Activated CD4-positive, alpha-beta T cell treated with anti-CD3 and anti-CD28 coated beads for 36 hours (primary cell): ENCODE measurements around the gene TDRD9. TPM values are rescaled to one million over a fixed set of nuclear protein-coding genes. Genes with fewer than 3 reads are reported as not detected.
A peak's percentile ranks its signal among the peaks of the same experiment; 100 is the strongest.

Source experiments
- ATAC-seq: fragments of 200-7000 bp; cut with Tn5 transposase; one replicate; pipeline ENCODE4 v1.10.0; 2021; ENCODE audit warnings: mild to moderate bottlenecking, moderate library complexity
- CTCF ChIA-PET: fragments of 350-600 bp; sonication (Branson Sonifier 250); formaldehyde crosslinking; loops from one replicate; lab custom pipeline; 2021; ENCODE audit warnings: antibody characterized with exemption; lab: Charles Lee
- POLR2A ChIA-PET: fragments of 350-600 bp; sonication (Branson Sonifier 250); formaldehyde crosslinking; loops from one replicate; lab custom pipeline; 2021; ENCODE audit warnings: antibody characterized with exemption, inconsistent platforms; lab: Charles Lee
- DNase-seq: peaks from one replicate; pipeline ENCODE4 v3.0.0-alpha.2; 2020
- H3K27ac Mint-ChIP-seq: one replicate; pipeline ENCODE4 v1.8.0; 2021; ENCODE audit warnings: mixed read lengths
- H3K27me3 Mint-ChIP-seq: one replicate; pipeline ENCODE4 v1.8.0; 2021; ENCODE audit warnings: mixed read lengths
- H3K36me3 Mint-ChIP-seq: one replicate; pipeline ENCODE4 v1.8.0; 2021; ENCODE audit warnings: low read depth, mixed read lengths
- H3K4me1 Mint-ChIP-seq: one replicate; pipeline ENCODE4 v1.8.0; 2021; ENCODE audit warnings: mixed read lengths
- H3K4me3 Mint-ChIP-seq: one replicate; pipeline ENCODE4 v1.8.0; 2021; ENCODE audit warnings: mild to moderate bottlenecking, moderate library complexity, mixed read lengths
- H3K9me3 Mint-ChIP-seq: one replicate; pipeline ENCODE4 v1.8.0; 2021; ENCODE audit warnings: low read depth, mixed read lengths
- intact Hi-C, 2 experiments: fragments of 100-400 bp; cut with DNase I in 1 of 2; cut with micrococcal nuclease in 1 of 2; formaldehyde crosslinking; loops; one replicate each; pipeline versions ENCODE4 v1.14.2 to v1.15.1; 2022 to 2024; cut with DNase I, micrococcal nuclease
- total RNA-seq, 2 experiments: library from RNA; stranded (reverse); gene quantifications; one replicate each; pipeline ENCODE4 v1.2.3, GENCODE V29; 2021

Gene TDRD9
- total RNA-seq, 2 experiments from 2014 or later, result 0.42 to 0.62 TPM

GRCh38 chr14:103894723-103895059, 33.6 kb upstream of the TDRD9 start:
- Mint-ChIP-seq H3K4me3 (no peak overlapping the region), H3K27ac (no peak overlapping the region), H3K27me3 (no peaks in the 10 kb centered on the region), H3K9me3 (no peaks in the 10 kb centered on the region), H3K4me1 (no peaks in the 10 kb centered on the region), H3K36me3 (no peaks in the 10 kb centered on the region)
- intact Hi-C loops, result no loop called here
- CTCF ChIA-PET, result no interaction called here
- ATAC-seq (no peak), DNase-seq (no peak)
- POLR2A ChIA-PET, result no interaction called here

- no peaks in the 10 kb centered on the region for H3K36me3 Mint-ChIP-seq
- no peak overlapping the region for H3K4me3 Mint-ChIP-seq
- ChIA-PET POLR2A (interaction anchor here (0.7 kb wide), 1 partner anchor 90 kb away, joined by 3 read pairs; no protein-coding TSS in a partner anchor), CTCF (interaction anchor here (1.4 kb wide), 1 partner anchor 33 kb away, joined by 3 read pairs; no protein-coding TSS in a partner anchor)
- ATAC-seq (no peak), DNase-seq (no peak)
- H3K9me3 Mint-ChIP-seq, result no peaks in the 10 kb centered on the region
- intact Hi-C loops, result no loop called here
- no peak overlapping the region for H3K27ac Mint-ChIP-seq
- H3K27me3 Mint-ChIP-seq, result no peaks in the 10 kb centered on the region
- H3K4me1 Mint-ChIP-seq, result peaks cover 3% of the 10 kb centered on the region
Measured at GRCh38 chr14:103896578-103896977, 31.7 kb upstream of the TDRD9 start.

GRCh38 chr14:103897075-103897947, 30.9 kb upstream of the TDRD9 start:
- ChIA-PET CTCF (interaction anchor here (1.0 to 1.4 kb wide), 2 partner anchors 32 to 91 kb away, joined by 3 to 4 read pairs; no protein-coding TSS in a partner anchor), POLR2A (no interaction called here)
- ATAC-seq (no peak), DNase-seq (no peak)
- H3K4me1 Mint-ChIP-seq, result peaks cover 3% of the 10 kb centered on the region
- H3K4me3 Mint-ChIP-seq, result no peak overlapping the region
- no peak overlapping the region for H3K27ac Mint-ChIP-seq
- intact Hi-C loops, result no loop called here
- no peaks in the 10 kb centered on the region for H3K9me3 Mint-ChIP-seq
- no peaks in the 10 kb centered on the region for H3K36me3 Mint-ChIP-seq
- no peaks in the 10 kb centered on the region for H3K27me3 Mint-ChIP-seq

GRCh38 chr14:103898204-103898603, 30.1 kb upstream of the TDRD9 start:
- no peak for ATAC-seq
- intact Hi-C loops, result no loop called here
- Mint-ChIP-seq H3K27ac (no peak overlapping the region), H3K4me3 (no peak overlapping the region), H3K9me3 (no peaks in the 10 kb centered on the region), H3K27me3 (no peaks in the 10 kb centered on the region), H3K4me1 (peaks cover 3% of the 10 kb centered on the region), H3K36me3 (no peaks in the 10 kb centered on the region)
- DNase-seq, result no peak
- POLR2A ChIA-PET, result interaction anchor here (0.6 kb wide), 1 partner anchor 8 kb away, joined by 4 read pairs; no protein-coding TSS in a partner anchor
- CTCF ChIA-PET, result interaction anchor here (0.5 kb wide), 1 partner anchor 72 kb away, joined by 3 read pairs; no protein-coding TSS in a partner anchor

GRCh38 chr14:103898711-103899110, 29.5 kb upstream of the TDRD9 start:
- no peak for ATAC-seq
- H3K9me3 Mint-ChIP-seq, result no peaks in the 10 kb centered on the region
- no peaks in the 10 kb centered on the region for H3K27me3 Mint-ChIP-seq
- H3K36me3 Mint-ChIP-seq, result no peaks in the 10 kb centered on the region
- CTCF ChIA-PET, result interaction anchor here (1.0 to 1.3 kb wide), 2 partner anchors 17 to 91 kb away, joined by 3 read pairs; no protein-coding TSS in a partner anchor
- POLR2A ChIA-PET, result interaction anchor here (0.6 kb wide), 1 partner anchor 8 kb away, joined by 4 read pairs; no protein-coding TSS in a partner anchor
- no peak overlapping the region for H3K27ac Mint-ChIP-seq
- no peak for DNase-seq
- intact Hi-C loops, result no loop called here
- H3K4me3 Mint-ChIP-seq, result no peak overlapping the region
- H3K4me1 Mint-ChIP-seq, result peaks cover 3% of the 10 kb centered on the region

GRCh38 chr14:103899316-103899715, 28.9 kb upstream of the TDRD9 start:
- Mint-ChIP-seq H3K27me3 (no peaks in the 10 kb centered on the region), H3K4me1 (peaks cover 3% of the 10 kb centered on the region), H3K4me3 (no peak overlapping the region), H3K27ac (no peak overlapping the region), H3K36me3 (no peaks in the 10 kb centered on the region), H3K9me3 (no peaks in the 10 kb centered on the region)
- ATAC-seq, result no peak
- CTCF ChIA-PET, result interaction anchor here (1.0 to 1.3 kb wide), 2 partner anchors 17 to 91 kb away, joined by 3 read pairs; no protein-coding TSS in a partner anchor
- DNase-seq, result no peak
- intact Hi-C loops, result no loop called here
- POLR2A ChIA-PET, result no interaction called here

- no peaks in the 10 kb centered on the region for H3K27me3 Mint-ChIP-seq
- CTCF ChIA-PET, result interaction anchor here (0.6 to 2.5 kb wide), 13 partner anchors 9 to 96 kb away, joined by 3 to 22 read pairs (median 7); no protein-coding TSS in a partner anchor
- intact Hi-C loops, result loop anchor here in 1 of 2 experiments (5.0 kb wide), 1 partner anchor 102 kb away; no protein-coding TSS in a partner anchor
- POLR2A ChIA-PET, result no interaction called here
- DNase-seq, result no peak
- peaks cover 3% of the 10 kb centered on the region for H3K4me1 Mint-ChIP-seq
- ATAC-seq, result no peak
- no peaks in the 10 kb centered on the region for H3K9me3 Mint-ChIP-seq
- H3K4me3 Mint-ChIP-seq, result no peak overlapping the region
- H3K36me3 Mint-ChIP-seq, result no peaks in the 10 kb centered on the region
- no peak overlapping the region for H3K27ac Mint-ChIP-seq
Measured at GRCh38 chr14:103899833-103900232, 28.4 kb upstream of the TDRD9 start.

GRCh38 chr14:103904493-103905107, 23.7 kb upstream of the TDRD9 start:
- ChIA-PET CTCF (interaction anchor here (0.6 to 1.6 kb wide), 5 partner anchors 12 to 802 kb away, joined by 3 to 6 read pairs (median 4); no protein-coding TSS in a partner anchor), POLR2A (interaction anchor here (0.6 kb wide), 1 partner anchor 93 kb away, joined by 3 read pairs; no protein-coding TSS in a partner anchor)
- DNase-seq (no peak), ATAC-seq (no peak)
- no peak overlapping the region for H3K27ac Mint-ChIP-seq
- intact Hi-C loops, result loop anchor here in 1 of 2 experiments (5.0 kb wide), 1 partner anchor 98 kb away; no protein-coding TSS in a partner anchor
- no peaks in the 10 kb centered on the region for H3K36me3 Mint-ChIP-seq
- no peaks in the 10 kb centered on the region for H3K9me3 Mint-ChIP-seq
- H3K27me3 Mint-ChIP-seq, result no peaks in the 10 kb centered on the region
- H3K4me1 Mint-ChIP-seq, result peaks cover 12% of the 10 kb centered on the region
- H3K4me3 Mint-ChIP-seq, result no peak overlapping the region

- peak; percentile 65 for DNase-seq
- no peak for ATAC-seq
- no peaks in the 10 kb centered on the region for H3K9me3 Mint-ChIP-seq
- no peaks in the 10 kb centered on the region for H3K27me3 Mint-ChIP-seq
- peaks cover 22% of the 10 kb centered on the region for H3K4me1 Mint-ChIP-seq
- intact Hi-C loops, result no loop called here
- CTCF ChIA-PET, result interaction anchor here (0.5 to 1.4 kb wide), 12 partner anchors 16 to 1271 kb away, joined by 3 to 12 read pairs (median 3); no protein-coding TSS in a partner anchor
- POLR2A ChIA-PET, result interaction anchor here (0.5 kb wide), 1 partner anchor 119 kb away, joined by 3 read pairs; no protein-coding TSS in a partner anchor
- H3K4me3 Mint-ChIP-seq, result no peak overlapping the region
- H3K36me3 Mint-ChIP-seq, result peaks cover 2% of the 10 kb centered on the region
- peak overlapping the region; percentile 22 for H3K27ac Mint-ChIP-seq
Measured at GRCh38 chr14:103905842-103906456, 22.3 kb upstream of the TDRD9 start.

GRCh38 chr14:103908580-103908979, 19.7 kb upstream of the TDRD9 start:
- Mint-ChIP-seq H3K9me3 (no peaks in the 10 kb centered on the region), H3K36me3 (peaks cover 12% of the 10 kb centered on the region), H3K4me1 (peaks cover 19% of the 10 kb centered on the region), H3K27ac (peak overlapping the region; percentile 73), H3K4me3 (no peak overlapping the region), H3K27me3 (no peaks in the 10 kb centered on the region)
- DNase-seq, result peak; percentile 61
- ATAC-seq, result peak; percentile 68
- POLR2A ChIA-PET, result no interaction called here
- intact Hi-C loops, result no loop called here
- CTCF ChIA-PET, result interaction anchor here (0.9 to 3.6 kb wide), 2 partner anchors 99 to 103 kb away, joined by 6 to 31 read pairs; no protein-coding TSS in a partner anchor
